Stimulated activated CD8-positive, alpha-beta memory T cell treated with anti-CD3 and anti-CD28 coated beads, Interleukin-15, amount 100 ng/mL, for 24 hours (primary cell): ENCODE results near the gene TGFBR3L.
A peak's percentile ranks its signal among the peaks of the same experiment; 100 is the strongest.
"Not testable (repeated sequence)": the region's sequence is repeated elsewhere in the genome, so short reads cannot be mapped to it uniquely, and the experiment has no call there.

Experiments
- DNase-seq: peaks from one replicate; pipeline ENCODE4 v3.0.0-alpha.2; 2020; ENCODE audit warnings: low read depth

The TGFBR3L gene

DNA sequence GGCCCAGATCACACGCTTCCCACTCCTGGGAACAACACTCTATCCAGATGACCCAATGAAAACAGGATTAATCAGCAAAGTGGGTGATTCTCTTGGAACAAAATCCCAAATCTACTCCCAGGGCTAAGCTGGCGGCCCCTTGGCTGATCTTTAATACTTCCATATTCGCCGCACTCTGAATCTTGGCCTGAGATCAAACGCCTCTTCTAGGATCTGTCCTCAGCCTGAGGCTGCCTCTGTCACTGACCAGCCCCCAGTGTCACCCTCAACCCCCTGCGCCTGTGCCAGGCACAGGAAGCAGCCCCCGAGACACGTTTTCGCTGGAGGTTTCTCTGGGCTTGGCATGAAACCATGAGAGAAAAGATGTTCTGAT is 13.7 kb downstream of the TGFBR3L start:
- no peak for DNase-seq

DNA sequence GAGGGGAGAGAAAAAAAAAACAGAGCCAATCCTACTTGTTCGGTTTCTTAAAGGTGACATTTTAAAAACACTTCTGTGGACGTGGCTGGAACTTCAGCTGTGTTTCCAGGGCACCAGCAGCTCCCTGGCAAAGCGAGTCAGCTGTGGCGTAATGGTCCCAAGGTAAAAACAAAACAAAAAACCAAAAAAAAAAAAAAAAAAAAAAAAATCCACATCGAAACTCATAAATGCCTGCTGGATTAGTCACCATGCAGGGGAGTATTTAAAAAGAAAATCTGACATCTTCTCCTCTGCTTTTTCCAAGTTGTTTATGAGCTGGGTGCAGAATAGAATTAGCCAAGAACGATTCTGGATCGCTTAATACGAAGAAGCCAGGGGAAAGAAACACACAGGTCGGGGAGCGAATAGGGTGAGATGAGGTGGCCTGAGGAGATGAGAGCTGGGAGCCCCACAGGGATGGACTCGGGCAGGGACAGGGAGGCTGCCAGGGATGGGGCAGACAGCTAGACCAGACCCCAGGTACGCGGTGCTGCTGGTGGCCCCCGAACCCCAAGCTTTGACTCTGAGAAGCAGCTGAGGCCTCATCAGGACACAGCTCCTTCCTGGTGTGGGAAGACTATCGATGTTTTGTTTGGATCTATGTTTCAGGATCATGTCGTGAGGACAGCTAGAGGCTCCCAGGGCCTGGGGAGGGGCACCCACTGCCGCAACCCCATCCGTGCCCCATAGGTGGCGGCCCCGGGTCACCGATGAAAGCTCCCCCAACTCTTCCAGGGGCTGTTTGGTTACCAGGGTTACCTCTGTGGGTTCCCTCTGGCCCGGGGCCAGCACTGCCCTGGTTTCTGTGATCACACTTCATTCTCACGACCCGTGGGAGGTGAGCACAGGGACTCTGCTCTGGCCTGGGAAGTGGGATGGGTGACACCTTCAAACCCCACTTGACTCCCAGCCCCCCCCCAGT is 14.4 kb downstream of the TGFBR3L start:
- DNase-seq = no peak

DNA sequence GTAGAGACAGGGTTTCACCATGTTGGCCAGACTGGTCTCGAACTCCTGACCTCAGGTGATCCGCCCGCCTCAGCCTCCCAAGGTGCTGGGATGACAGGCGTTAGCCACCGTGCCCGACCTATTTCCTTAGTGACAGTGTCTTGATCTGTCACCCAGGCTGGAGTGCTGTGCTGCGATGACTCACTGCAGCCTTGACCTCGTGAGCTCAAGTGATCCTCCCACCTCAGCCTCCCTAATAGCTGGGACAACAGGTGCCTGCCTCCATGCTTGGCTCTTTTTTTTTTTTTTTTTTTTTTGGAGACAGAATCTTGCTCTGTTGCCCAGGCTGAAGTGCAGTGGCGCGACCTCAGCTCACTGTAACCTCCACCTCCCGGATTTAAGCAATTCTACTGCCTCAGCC is 15.4 kb downstream of the TGFBR3L start:
- DNase-seq = not testable (repeated sequence)

DNA sequence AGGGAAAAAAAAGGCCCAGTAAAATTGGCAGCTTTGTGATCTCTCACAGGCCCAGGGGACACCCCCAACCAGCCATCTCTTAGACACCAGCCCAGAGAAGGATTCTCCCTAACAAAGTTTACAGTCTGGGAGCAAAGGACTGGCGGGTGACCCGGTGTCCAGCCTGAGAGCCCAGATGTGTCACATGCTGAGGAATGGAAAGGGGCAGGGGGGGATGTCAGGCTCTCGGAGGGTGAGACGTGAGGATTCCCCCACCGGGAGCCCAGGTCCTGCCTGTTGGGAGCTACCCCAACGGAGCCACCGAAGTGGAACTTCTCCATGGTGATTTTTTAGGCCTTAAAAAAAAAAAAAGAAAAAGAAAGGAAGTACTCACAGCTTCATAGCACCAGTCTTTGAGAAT is 16.1 kb downstream of the TGFBR3L start:
- no peak for DNase-seq

DNA sequence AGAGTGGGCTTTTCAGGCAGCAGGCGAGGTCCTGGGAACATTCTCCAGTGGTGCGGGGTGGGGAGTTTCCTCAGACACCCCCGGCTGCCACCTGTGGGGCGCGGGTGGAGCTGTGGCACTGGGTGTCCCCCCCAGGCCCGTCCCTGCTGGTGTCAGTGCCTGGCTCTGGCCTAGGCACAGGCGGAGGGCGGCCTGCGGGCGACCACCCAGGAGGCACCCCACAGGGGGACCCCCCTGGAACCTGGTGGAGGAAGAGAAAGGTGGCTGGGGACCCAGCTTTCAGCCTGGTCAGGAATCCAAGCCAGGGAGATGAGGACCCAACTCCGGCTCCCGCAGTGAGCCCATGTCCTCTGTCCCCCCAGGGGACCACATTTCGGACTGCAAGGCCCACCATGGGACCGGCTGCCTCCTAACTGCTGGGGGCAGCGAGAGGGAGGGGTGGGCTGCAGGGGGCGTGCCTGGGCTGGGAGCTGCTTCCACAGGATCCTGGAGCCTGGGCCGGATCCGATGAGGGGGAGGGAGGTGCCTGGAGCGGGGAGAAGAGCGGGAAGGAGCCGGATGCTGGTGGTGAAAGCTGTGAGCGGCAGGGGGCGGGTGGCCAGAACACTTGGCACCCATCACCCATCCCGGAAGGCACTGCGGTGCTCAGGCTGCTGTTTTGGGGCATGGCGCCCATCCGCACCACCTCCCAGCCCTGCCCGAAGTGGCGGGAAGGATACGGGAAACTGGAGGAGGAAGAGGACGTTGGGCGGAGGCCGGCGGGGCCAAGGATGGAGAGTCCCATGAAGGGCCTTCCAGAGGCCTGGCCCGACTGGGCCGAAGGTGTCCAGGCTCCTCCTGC is 16.8 kb downstream of the TGFBR3L start:
- no peak for DNase-seq

DNA sequence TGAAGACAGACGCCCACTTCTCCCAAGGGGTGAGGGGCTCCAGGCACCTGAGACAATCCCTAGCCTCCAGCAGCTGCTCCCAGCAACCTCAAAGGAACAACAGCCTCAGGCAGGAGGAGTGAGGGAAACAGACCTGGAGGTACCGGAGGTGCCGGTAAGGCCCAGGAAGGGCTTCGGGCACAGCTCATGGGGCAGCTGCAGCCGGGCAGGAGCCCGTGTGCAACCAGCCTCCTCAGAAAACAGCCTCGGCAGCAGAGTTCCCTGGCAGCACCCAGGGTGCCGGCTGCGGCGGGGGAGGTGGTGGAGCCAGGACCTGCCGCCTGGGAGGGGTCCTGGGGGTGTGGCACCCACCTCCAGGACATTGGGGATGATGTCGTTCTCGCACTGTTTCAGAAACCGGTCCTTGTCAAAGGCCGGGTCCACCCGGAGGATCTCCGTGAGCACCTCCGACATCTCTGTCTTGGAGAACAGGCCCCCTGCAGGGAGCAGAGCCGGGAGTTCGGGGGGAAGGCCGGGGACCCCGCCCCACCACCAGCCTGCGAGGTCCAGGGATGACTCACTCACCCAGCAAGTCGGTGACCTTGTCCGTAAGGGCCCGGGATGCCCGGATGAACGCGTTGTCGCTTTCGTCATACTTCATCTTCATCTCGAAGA is 17.8 kb downstream of the TGFBR3L start:
- no peak for DNase-seq

DNA sequence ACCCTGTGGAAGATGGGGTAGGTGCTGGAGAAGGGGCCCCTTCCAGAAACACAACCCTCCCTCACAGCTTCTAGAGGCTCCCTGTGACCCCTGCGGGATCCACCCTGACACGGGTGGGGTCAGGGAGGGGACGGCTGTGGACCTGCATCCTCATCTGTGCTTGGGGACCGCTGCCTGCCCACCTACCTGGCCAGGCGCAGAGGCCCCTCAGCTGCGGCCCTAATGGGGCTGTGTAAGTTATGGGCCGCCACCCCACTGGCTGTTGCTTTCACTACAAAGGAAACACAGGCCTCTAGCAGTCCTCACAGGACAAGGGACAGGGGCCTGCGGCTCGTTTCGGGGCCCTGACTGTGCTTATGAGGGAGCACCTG is 18.3 kb downstream of the TGFBR3L start:
- no peak for DNase-seq

DNA sequence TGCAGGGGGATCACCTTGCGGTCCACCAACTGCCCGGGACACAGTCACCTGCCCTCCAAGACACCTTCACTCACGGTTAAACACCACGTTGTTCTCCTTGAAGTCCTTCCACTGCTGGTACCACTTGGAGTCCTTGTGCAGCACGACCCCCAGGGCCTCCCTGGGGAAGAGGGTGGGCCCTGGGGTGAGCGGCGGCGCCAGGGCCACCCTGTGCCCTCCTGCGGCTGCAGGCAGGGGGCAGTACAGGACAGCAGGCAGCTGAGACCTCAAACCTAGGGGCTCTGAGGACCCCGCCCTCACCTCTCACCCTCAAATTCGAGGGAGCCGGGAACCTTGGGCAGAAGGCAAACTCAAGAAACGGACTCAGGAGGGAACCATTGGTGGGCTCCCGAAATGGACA is 18.8 kb downstream of the TGFBR3L start:
- DNase-seq = no peak

DNA sequence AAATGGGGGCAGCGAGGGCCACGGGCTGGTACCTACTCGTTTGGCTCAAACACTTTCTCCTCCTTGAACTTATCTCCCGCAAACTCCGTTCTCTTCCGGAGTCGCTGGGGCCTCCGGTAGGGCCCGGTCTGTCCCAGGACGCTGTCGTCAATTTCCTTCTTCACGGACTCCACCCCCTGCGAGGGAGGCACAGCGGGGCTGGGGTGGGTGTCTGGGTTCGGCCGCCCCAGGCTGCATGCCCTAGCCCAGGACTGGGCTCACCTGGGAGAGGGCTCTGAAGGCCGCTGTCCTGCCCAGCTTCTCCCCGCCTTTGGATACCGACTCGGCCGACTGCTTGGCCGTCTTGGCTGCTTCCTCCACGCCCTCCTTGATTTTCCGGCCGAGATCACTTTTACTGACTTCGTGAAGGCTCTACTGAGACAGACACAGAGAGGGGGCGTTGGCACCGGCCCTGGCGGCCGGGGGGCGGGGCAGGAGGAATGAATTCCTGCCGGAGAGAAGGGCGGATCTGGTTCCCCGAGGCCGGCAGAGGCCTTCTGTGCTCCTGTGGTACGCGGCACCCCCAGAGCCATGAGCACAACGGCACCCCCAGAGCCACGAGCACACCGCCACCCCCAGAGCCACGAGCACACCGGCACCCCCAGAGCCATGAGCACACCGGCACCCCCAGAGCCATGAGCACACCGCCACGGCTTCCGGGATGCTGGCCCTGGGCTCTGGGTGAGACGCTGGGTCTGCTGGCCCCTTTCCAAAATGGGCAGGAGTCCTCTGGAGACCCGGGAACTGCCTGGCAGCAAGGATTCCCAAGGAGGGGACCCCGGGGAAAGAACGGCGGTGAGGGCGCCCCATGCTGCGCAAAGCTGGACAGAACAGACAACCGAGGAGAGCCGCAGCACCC is 19.4 kb downstream of the TGFBR3L start:
- no peak for DNase-seq

DNA sequence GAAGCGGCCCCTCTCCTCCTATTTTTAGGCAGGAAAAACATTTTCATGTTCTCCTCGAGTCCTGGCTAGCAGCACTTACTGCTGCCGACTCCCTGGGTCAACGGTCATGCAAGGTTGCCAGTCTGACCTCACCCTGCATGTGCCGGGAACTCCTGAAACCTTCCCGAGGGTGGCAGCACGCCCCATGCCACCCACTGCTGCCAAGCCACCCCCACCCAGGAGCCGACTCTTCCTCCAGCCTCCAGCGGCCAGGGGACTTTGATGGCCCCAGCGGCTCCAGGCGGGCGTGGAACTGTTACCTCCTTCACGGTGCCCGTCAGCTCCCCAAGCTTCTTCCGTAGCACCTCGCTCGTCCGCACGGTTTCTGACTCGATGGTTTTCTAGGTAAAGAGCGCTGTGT is 20.1 kb downstream of the TGFBR3L start:
- no peak for DNase-seq

DNA sequence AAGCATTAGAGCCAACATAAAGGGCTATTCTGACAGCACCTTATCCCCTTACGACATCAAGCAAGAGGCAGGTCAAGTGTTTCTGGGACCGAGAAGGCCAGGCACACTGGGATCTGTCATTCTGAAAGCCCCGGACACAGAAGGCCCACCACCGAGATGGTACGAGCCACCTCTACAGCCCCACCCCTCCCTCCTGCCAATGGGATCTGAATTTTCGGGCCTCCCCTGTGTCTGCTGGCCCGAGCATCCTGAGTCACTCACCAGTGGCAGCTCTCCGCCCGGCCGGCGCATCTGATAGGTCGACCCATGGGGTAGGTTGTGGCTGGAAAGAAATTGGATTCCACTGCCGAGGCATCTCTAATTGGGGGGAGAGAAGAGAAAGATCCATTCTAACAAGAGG is 26.2 kb downstream of the TGFBR3L start:
- no peak for DNase-seq

DNA sequence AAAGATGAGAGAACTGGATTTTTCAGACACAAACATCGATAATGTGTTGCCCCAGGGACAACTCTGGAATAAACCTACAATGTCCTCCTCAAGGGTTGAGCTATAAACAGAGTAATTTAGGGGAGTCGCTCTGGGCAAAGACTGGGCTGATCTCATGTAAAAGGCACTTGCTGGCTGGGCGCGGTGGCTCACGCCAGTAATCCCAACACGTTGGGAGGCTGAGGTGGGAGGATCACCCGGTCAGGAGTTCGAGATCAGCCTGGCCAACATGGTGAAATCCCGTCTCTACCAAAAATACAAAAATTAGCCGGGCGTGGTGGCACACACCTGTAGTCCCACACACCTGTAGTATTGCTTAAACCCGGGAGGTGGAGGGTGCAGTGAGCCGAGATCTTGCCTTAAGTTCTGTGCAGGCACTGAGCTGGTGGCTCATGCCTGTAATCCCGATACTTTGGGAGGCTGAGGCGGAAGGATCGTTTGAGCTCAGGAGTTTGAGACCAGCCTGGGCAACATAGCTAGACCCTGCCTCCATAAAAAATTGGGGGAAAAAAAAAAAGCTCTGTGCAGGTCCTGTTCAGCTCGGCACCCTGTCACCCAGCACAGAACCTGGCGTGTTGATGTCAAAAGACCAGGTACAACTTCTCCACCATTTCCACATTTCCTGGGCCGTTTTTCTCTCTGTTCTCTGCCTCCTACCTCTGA is 27.4 kb downstream of the TGFBR3L start:
- no peak for DNase-seq

DNA sequence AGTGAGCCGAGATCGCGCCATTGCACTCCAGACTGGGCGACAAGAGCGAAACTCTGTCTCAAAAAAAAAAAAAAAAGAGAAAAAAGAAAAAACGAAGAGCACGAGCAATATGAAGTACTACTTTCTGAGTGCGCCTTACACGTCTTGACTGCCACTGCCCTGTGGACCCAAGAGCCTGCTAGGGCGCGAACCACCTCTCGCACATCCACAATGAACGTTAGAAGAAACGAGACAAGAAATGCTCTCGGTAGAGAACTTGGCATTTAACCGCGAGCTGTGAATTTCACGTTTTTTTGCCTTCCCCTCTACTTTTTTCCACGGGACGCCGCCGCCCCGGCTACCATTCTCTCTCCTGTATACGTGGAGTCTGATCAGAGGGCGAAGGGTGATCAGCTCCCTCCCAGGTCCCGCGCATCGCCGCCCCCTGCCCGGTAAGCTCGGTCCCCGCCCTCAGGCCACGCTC is 28.4 kb downstream of the TGFBR3L start:
- no peak for DNase-seq

DNA sequence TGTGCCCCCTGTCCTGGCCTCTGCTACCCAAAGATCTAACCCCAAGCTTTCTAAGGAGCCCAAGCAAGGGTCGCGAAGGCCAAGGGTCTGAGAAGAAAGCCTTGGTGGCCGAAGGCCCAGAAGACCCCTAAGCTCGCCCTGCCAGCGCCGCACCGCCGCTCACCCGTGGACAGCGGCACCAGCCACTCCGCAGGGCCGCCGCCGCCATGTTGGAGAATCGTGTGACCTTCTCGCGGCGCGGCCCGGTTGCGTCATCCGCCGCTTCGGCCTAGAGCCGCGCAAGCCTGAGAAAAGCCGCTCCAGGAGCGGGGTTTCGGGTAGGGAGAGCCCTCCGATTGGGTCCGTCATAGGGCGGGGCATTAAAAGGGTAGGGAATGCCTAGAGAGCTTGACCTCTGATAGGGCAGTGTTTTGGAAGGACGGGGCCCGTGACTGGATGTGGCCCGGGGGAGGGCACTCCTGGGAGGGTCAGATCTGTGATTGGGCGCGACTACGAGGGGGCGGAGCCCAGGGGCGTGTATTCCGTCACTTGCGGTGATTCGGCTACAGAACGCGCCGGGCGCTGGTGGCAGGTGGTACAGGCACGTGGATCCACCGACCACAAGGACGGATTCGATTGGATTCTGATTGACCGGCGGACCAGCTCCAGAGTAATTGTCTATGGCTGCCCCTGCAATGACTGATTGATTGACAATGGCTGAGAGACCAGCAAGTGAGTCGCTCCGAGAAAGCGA is 29.0 kb downstream of the TGFBR3L start, which contains the start of gene TIMM44:
TSS of gene TIMM44 (minus strand) at position 223 of the 733 bp plus-strand sequence. CDS start at position 208, 15 bp downstream.
- peak; percentile 91 for DNase-seq

DNA sequence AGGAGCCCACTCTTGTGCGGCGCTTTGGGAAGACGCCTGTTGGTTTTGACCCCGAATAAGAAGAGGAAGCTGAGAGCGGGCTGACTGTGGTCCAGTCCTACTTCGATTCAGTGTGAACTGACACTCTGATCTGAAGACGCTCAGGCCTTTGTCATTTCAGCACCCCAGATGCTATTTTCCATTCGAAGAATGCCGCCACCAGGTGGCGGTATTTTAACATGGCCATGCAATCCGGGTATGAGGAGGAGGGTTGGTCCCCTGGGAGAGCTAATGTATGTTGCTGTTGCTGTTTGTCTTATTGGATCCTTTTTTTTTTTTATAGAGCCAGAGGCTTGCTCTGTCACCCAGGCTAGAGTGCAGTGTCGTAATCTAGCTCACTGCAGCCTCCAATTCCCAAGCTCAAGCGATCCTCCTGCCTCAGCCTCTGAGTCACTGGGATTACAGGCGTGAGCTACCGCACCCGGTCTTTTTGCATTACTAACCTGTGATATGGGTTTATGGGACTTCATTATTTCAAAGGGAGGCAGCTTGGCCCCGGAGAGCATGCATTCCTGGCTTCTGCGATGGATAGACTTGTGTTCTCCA is 29.6 kb downstream of the TGFBR3L start:
- peak; percentile 69 for DNase-seq

DNA sequence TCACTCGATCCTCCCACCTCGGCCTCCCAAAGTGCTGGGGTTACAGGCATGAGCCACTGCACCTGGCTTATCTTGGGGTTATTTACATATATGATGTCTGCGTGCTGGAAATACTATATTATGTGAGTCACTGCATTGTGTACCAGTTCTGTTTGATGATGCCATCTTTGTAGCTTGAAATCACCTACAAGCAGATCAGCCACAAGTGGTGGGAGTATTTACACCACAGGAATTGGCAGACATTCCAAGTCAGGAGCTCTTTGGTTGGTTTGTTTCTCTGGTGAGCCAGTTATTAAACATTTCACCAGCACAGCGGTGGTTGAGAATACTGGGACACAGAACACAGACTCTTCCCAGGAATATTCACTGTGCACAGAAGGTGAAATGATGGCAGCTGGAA is 33.3 kb downstream of the TGFBR3L start:
- DNase-seq = no peak

DNA sequence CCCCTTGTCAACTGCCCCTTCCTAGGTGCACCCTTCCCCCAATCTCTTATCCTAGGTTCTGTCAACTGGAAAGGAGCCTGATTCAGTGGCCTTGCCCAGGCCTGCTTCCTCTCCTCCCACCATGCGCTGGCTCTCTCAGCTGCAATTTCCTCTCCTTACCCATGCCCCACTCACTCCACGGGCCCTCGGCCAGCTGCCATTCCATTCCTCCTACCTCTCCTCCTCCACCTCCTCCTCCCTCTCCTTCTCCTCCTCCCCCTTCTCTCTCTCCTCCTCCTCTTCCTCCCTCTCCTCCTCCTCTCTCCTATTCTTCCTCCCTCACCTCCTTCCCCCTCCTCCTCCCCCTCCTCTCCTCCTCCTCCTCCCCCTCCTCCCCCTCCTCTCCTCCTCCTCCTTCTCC is 38.4 kb downstream of the TGFBR3L start:
- DNase-seq = no peak

DNA sequence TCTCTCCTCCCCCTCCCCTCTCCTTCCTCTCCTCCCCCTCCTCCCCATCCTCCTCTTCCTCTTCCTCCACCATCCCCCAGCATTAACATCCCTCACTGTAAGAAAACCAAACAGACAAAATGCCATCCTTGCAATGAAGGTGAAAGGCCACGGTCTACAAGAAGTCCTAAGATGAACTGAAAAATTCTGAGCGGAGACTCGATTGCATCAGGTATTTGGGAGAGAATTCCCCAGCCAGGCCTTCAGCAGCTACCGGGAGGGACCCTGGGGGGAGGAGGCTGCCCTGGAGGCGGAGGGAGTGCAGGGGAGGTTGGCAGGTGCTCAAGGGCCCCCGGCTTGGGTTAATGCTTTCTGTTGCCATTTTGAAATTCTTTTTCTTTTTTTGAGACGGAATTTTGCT is 38.9 kb downstream of the TGFBR3L start:
- no peak for DNase-seq

DNA sequence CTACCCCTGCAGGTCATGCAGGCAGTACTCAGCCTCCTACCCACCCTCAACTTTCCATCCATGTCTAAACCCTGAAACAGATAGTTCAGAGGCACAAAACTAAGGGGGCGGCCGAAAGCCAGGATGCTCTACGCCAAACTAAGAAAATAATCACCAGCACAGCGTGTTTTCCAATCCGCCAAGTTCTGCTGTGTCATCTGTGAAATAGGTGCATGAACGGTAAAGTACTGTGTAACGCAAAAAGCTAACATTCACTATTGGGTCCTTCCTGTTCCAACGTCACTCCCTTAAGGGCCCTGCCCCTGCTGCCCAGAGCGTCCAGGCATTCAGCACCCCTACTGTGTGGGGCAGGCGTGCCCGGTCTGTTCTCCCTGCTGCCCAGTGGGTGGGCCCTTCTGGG is 41.1 kb downstream of the TGFBR3L start:
- no peak for DNase-seq

DNA sequence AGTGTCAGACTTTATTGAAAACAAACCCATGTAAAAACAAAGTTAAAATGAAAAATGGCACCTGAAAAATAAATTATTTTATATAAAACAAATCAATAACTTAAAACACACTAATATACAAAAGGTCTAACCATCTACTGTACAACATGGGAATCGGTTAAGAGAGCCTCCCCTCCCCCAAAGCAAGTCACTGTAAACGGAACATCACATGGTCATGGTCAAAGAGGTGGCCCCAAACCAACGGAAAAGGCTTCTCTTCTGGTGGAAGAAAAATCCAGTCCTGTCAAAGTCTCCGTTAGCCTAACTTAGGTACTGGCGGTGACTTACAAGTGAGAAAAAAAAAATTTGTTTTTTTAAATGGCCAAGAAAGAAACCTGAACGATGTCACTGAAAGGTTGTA is 44.6 kb downstream of the TGFBR3L start:
- no peak for DNase-seq
